Left kidney (tissue), 2 donors: ENCODE measurements around the gene ITK. TPM values are rescaled to one million over a fixed set of nuclear protein-coding genes. Genes with fewer than 3 reads are reported as not detected.
"Not testable (repeated sequence)": the region's sequence is repeated elsewhere in the genome, so short reads cannot be mapped to it uniquely, and the experiment has no call there.

Source experiments
- DNase-seq: peaks from one replicate; pipeline ENCODE4 v3.0.0-alpha.2; 2013
- polyA plus RNA-seq: library from polyadenylated mRNA; unstranded; fragments of 120-200 nt; gene quantifications from one replicate; pipeline ENCODE4 v1.2.1, GENCODE V29; 2013; ENCODE audit not compliant: insufficient read length

The ITK gene
- polyA plus RNA-seq, 1 donor, result 0.23 TPM

DNA sequence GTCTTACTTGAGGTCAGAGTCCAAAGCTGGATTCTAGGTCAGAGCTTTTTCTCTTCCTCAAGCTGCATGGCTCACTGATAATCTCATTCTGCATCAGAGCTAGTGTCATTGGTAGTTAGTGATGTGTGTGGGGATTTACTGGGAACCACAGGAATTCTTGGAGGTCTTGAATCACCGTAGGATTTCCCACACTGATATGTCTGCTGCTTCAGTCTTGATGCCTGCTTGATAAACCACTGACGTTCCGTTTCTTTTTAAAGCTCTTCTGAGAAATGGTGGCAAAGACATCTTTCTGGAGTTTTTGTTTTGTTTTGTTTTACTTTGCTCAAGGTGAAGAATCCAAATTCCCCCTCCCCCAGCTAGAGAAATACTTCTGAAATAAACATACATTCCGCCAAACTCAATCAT lies 13.4 kb upstream of the ITK start:
- no peak for DNase-seq

DNA sequence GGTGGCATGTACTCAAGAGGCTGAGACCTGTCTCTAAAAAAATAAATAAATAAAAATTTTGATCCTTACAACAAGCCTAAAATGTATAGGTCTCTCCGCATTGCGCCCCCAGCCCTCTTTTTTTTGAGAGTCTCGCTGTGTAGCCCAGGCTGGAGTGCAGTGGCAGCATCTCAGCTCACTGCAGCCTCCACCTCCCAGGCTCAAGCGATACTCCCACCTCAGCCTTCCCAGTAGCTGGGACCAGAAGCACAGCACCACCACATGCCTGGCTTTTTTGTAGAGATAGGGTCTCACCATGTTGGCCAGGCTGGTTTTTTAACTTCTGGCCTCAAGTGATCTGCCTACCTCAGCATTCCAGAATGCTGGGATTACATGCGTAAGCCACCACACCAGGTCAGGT lies 12.4 kb upstream of the ITK start:
- no peak for DNase-seq

- no peak for DNase-seq
Observed at GRCh38 chr5:157172403-157172802, 8.2 kb upstream of the ITK start.

DNA sequence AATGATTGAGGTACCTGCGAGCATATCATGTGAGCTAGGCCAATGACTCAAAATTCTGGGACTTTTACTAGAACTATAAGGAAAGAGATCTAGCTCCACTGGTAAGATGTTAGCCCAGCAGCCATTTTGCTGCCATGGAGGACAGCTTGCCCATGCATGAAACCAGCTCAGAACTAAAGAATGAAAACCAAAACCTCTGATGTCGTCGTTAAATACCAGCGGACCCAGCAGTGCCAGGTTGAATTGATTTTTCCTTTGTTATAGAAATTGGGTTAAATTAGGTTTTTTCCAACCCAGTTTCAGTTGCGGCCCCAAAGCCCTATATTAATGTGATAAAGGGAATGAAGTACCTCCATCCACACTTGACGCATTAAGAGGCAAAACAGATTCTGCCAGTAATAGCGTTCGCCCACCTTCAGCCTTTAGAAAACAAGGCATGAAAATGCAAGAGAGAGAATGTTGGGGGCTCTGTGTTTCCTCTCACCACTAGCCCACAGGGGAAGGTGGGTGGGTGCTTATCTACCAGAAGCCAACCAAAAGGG lies 5.5 kb upstream of the ITK start:
- DNase-seq, result no peak

- DNase-seq, result no peak
Observed at GRCh38 chr5:157177953-157178352, 2.7 kb upstream of the ITK start.

GRCh38 chr5:157178966-157179365 lies 1.7 kb upstream of the ITK start:
- DNase-seq, result no peak

DNA sequence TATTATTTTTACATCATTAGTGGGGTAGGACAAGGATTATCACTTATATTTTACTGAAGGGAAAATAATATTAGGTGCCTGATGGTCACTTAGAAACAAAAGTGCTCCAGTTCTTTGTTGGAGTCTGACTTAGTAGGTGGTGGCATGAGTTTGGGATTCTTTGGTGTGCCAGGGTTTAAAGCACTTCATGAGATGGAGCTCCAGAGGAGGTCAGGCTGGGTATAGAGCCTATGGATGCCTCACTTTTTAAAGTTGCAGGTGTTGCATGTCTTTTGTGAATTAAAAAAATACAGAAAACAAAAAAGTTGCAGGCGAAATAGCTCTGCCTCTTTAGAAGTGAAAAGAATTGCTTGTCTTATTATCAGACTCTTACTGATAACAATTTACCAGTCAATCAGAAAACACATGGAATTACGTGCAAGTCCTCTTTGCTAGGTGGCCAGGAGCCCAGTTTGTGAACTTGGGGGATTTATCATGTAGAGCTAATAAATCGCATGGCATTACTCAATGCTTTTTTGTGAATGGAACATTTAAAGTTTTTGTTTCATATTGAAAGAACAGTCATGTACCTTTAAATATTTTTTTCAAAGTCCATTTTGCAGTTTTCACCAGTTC lies 1.6 kb downstream of the ITK start:
- no peak for DNase-seq

GRCh38 chr5:157184117-157184670 lies 3.6 kb downstream of the ITK start:
- DNase-seq, result no peak

- DNase-seq, result not testable (repeated sequence)
Observed at GRCh38 chr5:157185122-157185521, 4.5 kb downstream of the ITK start.

GRCh38 chr5:157186309-157187045 lies 5.8 kb downstream of the ITK start:
- no peak for DNase-seq

- no peak for DNase-seq
Observed at GRCh38 chr5:157187046-157187754, 6.6 kb downstream of the ITK start.

- DNase-seq, result no peak
Observed at GRCh38 chr5:157188270-157188669, 7.6 kb downstream of the ITK start.

GRCh38 chr5:157189223-157189622 lies 8.6 kb downstream of the ITK start:
- no peak for DNase-seq

GRCh38 chr5:157193699-157194424 lies 13.2 kb downstream of the ITK start:
- DNase-seq, result no peak

DNA sequence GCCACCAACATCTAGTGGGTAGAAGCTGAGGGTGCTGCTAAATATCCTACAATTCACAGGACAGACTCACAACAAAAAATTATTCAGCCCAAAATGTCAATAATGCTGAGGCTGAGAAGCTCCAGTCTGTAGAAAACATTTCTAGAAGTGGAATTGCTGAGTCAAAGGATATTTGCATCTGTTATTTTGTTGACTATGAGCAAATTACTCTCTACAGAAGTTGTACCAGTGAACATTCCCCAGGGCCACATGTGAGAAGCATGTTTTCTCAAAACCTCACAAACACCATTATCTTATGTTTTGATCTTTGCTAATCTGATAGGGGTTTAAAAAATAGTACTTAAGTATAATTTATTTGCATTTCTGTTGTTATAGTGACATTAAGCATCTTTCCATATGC lies 15.4 kb downstream of the ITK start:
- no peak for DNase-seq

- DNase-seq, result no peak
Observed at GRCh38 chr5:157197086-157197485, 16.4 kb downstream of the ITK start.

DNA sequence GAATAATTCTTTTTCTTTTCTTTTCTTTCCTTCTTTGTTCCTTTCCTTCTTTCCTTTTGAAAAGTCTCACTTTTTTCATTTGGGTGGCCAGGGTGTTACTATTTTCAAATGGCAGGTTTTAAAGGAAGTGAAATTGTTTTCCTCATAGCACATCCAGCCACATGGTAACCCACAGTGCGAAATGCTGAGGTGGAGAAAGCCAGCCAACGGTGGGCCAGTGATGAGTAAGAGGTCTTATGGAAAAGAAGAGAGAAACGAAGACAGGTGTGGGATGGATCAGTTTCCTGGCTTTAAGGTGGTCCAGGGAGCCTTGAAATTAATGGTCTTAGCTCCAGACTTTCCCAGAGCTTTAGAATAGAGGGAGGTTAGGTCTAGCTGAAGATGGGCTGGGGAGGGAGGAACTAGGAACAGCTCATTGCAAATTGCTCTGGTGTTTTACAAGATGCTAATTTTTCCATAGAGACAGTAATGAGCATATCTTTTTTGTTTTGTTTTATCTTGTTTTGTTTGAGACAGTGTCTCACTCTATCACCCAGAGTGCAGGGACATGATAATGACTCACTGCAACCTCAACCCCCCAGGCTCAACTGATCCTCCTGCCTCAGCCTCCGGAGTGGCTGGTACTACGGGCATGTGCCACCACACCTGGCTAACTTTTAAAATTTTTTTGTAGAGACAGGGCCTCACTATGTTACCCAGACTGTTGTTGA lies 17.8 kb downstream of the ITK start:
- DNase-seq, result no peak

DNA sequence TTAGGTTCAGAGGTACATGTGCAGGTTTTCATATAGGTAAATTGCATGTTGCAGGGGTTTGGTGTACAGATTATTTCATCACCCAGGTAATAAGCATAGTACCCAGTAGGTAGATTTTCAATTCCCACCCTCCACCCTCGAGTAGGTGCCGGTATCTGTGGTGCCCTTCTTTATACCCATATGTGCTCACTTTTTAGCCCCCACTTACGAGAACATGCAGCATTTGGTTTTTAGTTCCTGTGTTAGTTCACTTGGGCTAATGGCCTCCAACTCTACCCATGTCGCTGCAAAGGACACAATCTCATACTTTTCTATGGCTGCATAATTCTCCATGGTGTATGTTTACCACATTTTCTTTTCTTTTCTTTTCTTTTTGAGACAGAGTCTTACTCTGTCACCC lies 21.2 kb downstream of the ITK start:
- no peak for DNase-seq

DNA sequence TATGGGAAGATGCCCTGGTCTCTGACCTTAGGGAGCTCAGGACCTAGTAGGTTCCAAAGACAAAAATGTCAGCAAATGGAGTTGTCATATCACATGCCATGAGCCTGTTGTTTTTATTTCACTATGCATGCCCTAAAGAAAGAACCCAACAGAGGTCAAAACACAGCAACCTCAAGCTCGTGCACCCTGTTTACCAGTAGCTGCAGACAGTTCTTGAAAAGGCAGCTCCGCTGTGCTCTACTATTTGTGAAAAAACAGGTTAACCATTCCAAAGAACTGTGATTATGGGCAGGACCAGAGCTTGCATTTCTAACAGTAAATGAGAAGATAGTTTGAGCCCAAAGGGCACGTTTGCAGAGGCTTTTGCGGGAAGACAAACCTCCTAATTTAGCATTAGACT lies 22.8 kb downstream of the ITK start:
- DNase-seq, result no peak

DNA sequence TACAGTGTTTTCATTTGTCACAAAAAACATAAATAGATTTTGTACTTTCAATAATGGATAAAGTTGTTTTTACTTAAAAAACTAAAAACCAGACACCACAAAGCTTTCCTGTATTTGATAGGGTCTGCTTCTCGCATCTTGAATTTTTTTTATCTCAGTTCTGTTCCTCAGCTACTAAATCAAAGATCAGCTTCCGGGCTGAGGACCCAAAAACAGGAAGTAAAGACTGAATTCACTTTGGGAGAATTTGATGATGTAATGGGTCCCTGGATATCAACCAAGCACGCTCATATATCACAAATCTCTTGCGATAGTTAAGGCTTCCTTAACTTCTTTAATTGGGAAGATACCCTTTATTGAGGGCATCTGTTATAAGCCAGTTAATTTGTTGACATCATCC lies 24.1 kb downstream of the ITK start:
- DNase-seq, result no peak

DNA sequence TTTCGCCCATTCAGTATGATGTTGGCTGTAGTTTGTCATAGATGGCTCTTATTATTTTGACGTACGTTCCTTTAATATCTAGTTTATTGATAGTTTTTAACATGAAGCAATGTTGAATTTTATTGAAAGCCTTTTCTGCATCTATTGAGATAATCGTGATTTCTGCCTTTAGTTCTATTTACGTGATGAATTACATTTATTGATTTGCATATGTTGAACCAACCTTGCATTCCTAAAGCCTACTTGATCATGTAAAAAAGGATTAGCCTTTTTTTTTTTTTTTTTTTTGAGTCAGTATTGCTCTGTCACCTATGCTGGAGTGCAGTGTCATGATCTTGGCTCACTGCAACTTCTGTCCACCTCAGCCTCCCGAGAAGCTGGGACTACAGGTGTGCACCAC lies 25.1 kb downstream of the ITK start:
- no peak for DNase-seq

GRCh38 chr5:157210652-157211051 lies 30.0 kb downstream of the ITK start:
- DNase-seq, result not testable (repeated sequence)
